ENCODE results near the gene SAFB. TPM values are rescaled to one million over a fixed set of nuclear protein-coding genes. Genes with fewer than 3 reads are reported as not detected.
A peak's percentile ranks its signal among the peaks of the same experiment; 100 is the strongest.

The SAFB gene
- total RNA-seq, 1 donor from 2014 or later = 91.5 TPM

DNA sequence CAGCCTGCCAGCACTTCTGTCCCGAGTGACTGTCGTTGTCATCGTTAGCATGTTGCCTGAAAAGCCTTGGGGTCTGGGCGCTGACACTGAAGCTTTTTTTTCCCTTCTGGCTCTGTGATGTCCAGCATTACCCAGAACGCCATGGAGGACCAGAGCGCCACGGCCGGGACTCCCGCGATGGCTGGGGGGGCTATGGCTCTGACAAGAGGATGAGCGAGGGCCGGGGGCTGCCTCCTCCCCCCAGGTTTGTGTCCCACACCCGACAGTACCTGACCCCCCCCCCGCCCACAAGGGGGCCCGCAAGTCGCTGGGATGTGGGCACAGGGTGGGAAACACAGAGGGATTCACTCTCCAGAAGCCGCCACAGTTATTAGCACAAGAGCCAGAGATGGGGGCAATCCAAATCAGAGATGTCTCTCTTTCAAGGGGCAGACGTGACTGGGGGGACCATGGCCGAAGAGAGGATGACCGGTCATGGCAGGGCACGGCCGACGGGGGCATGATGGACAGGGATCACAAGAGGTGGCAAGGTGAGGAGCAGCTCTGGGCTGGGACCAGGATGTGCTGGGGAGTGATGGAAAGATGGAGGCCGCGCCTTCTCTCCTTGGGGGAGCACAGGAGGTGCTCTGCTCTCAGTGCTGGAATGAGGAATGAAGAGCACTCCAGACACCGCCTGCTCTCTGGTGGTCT, 44.2 kb downstream of the SAFB start:
- no peak for DNase-seq

DNA sequence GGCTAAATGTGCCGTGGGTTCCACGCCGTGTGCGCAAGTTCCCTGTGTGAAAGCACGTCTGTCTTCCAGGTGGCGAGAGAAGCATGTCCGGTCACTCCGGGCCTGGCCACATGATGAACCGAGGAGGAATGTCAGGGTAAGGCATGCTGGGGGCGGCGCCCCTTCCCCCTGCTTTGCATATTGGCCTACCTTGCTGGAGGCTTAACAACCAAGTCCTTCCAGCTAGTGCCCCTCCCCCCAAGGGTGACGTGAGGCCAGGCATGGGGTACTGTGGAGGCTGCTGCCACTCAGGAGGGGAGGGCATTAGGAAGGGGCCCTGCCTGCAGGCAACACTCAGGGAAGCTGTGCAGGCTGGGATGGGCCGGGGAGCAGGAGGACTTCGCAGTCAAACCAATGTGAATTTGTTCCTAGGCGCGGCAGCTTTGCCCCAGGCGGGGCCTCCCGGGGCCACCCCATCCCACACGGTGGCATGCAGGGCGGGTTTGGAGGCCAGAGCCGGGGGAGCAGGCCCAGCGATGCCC, 44.9 kb downstream of the SAFB start:
- DNase-seq = no peak

- DNase-seq = no peak
Measured at GRCh38 chr19:5669212-5669611, 46.3 kb downstream of the SAFB start.

DNA sequence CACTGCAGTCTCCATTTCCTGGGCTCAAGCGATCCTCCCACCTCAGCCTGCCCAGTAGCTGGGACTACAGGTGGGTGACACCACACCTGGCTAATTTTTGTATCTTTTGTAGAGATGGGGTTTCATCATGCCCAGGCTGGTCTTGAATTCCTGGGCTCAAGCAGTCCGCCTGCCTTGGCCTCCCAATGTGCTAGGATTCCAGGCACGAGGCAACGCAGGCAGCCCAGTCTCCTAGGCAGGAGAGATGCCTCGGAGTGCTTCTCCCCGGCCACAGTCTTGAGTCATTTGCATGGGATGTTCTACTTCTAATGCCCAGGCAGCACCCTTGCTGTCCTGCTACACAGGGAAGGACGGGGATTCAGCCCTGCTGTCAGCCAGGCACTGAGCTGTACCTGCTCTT, 48.7 kb downstream of the SAFB start:
- DNase-seq = no peak

DNA sequence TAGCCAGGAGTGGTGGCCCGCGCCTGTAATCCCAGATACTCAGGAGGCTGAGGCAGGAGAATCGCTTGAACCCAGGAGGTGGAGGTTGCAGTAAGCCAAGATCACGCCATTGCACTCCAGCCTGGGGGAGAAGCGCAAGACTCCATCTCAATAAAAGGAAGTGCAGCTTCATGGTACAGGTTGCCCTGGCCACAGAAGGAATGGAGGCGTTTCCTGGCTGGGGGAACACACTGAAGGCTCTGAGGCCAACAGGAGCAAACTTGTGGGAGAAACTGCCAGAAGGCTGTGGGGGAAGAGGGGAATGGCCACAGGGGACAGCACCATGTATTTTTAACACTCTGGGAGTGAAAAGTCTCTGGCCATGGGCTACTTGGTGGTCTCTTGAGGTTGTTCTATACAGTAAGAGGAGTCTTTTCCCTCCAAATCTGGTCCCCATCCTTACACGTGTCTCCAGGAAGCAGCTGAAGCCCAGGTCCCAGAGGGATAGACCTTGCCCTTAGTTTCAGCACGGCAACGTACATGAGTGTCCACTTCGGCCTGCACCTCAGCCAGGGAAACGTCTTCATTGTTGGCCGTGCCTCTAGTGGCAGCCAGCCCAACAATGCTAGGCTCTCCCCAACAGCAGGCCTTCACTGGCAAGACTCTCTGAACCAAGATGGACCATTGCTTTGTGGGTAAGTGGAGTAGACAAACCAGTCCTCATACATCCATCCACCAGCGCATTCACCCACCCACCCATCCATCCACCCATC, 50.0 kb downstream of the SAFB start:
- no peak for DNase-seq

- DNase-seq = no peak
Measured at GRCh38 chr19:5673752-5674151, 50.9 kb downstream of the SAFB start.

GRCh38 chr19:5674714-5675113, 51.8 kb downstream of the SAFB start:
- DNase-seq = no peak

DNA sequence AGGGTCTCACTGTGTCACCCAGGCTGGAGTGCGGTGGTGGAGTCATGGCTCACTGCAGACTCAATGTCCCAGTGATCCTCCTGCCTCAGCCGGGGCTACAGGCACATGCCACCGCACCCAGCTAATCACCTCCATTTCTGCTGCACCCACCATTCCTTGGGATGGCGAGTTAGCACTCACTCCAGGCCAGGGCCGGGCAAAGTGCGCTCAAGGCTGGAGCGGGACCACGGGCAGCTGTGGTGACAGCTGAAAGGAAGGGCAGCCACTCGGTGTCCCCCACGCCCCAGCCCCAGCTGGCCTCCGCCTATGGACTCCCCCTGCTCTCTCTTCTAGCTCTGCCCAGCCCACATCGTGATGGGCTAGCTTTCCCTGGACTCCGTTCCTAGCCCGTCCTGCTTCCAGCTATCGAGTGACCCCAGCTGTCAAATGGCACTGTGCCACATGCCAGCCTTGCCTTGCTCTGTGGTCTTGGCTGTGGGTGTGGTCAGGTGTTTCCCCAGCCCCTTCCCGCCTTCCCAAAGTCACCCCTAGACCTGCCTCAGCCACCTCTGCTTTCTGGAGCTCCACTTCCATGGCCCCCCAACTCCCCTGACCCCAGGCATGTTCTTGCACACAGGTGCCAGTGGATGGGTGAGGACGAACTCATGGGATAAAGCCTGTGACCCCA, 53.4 kb downstream of the SAFB start:
- peak; percentile 94 for DNase-seq

DNA sequence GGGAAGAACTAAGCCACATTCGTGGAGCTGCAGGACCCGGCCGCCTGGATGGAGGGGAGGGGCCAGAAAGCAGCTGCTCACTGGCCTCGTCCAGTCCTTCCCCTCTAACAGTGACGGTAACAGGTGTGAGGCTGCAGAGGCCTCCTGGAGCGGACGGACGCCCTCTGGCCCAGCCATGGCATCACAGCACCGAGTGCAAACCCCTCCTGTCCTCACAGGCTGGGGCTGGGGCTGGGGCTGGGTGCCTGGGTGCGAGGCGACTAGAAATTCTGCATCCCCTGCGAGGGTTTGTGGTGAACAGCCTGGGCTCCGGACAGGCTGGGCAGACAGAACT, 53.9 kb downstream of the SAFB start:
- peak; percentile 89 for DNase-seq

GRCh38 chr19:5677136-5677535, 54.3 kb downstream of the SAFB start:
- DNase-seq = no peak

DNA sequence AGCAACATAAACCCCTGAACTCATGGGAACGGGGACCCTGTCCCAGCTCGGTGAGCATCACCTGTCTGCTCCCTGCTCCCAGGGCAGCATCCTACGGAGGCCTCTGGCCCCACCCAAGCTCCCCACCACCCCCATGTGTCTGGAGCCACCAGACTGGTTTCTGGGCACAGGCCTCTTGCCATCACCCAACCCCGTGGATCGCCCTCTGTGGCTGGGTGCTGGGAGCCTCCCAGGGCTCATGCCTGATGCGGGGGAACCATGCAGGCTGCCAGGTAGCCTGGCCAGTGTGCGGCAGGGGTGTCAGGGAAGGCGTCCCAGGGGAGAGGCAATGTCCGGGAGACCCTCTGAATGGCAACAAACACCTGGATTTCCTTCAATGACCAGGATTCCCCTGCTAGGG, 54.7 kb downstream of the SAFB start:
- no peak for DNase-seq

- DNase-seq = no peak
Measured at GRCh38 chr19:5678071-5678718, 55.3 kb downstream of the SAFB start.

- no peak for DNase-seq
Measured at GRCh38 chr19:5679289-5680083, 56.6 kb downstream of the SAFB start.

DNA sequence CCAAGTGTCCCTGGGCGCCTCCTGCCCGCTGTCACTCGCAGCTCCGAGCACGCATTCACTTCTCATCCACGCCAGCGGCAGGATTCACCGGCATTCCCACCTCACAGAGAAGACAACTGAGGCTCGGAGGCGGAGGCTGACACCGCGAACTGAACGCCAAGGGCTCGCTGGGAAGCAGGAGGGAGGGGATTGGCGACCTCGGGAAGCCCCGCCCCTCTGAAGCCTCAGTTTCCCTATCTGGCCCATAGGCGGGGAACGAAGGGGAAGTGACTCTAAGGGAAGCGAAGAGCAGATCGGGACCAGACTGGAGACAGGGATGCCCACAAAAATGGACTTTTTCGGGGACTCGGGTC, 57.2 kb downstream of the SAFB start:
- DNase-seq = peak; percentile 46

DNA sequence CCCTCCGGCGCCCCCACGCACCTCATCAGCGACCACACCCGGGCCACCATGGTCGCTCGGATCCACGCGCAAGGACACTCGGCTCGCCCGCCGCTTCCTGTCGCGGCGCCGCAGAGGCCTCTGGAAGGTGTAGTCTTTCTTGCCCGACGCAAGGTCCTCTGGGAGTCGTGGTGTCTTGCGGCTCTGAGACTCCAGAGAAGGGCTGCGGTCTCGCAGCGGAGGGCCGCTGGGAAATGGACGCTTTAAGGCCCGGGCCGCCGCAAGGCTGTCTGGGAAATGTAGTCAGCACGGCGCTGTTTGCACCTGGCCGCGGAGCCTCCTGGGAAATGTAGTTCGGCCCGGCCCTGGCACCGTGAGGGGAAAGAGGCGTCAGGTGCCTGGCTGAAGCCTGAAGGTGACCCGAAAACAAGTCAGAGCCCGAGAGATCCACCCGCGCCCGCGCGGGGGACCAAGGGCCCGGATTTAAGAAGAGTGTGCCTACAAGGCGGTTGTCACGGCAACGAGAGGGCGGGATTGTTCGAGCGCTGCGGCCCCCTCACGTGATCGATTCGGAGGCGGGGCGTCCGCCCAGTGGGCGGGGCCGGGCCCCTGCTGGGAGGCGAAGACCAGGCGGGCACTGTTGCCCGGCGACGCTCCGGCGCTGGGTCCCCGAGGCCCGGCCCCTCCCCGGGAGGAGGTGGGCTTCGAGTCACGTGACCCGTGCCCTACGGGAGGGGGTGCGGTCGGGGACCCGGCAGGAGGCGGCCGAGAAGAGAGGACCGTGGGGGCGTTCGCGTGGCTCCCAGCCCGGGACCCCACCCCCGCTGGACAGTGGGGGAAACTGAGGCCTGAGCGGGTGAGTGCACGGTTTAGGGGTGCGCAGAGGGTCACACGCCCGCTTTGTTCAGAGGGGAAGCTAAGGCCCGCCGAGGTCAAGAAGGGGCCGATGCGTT, 57.8 kb downstream of the SAFB start, which contains the start of the genes HSD11B1L and MICOS13:
Gene HSD11B1L (plus strand): TSS at position 591 of the 932 bp plus-strand sequence. CDS start 3,806 bp downstream, outside the sequence.
Gene MICOS13 (minus strand): TSS at position 80 of the 932 bp plus-strand sequence. CDS start 30 bp downstream, at position 50.
- peak; percentile 100 for DNase-seq

- no peak for DNase-seq
Measured at GRCh38 chr19:5681391-5682106, 58.7 kb downstream of the SAFB start.

GRCh38 chr19:5682107-5682482, 59.2 kb downstream of the SAFB start:
- DNase-seq = no peak

DNA sequence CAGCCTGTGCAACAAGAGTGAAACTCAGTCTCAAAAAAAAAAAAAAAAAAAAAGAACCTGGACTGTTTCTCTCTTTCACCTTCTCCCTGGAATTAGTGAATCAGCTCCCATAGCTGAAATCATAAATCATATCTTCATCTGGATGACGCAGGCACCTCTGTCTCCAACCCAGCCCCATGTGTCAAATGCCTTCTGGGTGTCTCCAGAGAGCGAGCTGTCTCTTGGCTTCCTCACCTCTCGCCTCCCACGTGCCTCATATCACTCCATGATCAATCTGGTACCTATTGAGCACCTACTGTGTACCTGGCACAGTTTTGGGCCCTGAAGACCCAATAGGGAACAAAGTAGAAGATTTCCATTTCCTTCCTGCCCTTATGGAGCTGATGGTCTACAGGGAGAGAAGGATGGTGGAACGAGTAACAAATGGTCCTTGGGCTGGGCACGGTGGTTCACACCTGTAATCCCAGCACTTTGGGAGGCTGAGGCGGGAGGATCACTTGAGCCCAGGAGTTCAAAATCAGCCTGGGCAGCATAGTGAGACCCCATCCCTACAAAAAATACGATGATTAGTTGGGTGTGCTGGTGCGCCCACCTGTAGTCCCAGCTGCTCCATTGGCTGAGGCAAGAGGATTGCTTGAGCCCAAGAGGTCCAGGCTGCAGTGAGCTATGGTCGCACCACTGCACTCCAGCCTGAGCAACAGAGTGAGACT, 60.4 kb downstream of the SAFB start:
- DNase-seq = no peak

Data from tongue (tissue), 2 donors.